Smooth muscle cell (in vitro differentiated cells): ENCODE data around the gene LCMT1. TPM values are rescaled to one million over a fixed set of nuclear protein-coding genes. Genes with fewer than 3 reads are reported as not detected.

Experiments
- DNase-seq: peaks from one replicate; lab custom pipeline; 2025; ENCODE audit not compliant: unreplicated experiment; lab: John Stamatoyannopoulos, UW
- H2AFZ ChIP-seq: fragments of 200-600 bp; sonication (generic); 2 replicates; pipeline ENCODE4 v1.6.0; 2016; ENCODE audit warnings: antibody characterized with exemption, low read depth, mild to moderate bottlenecking
- H3F3A ChIP-seq: fragments of 200-600 bp; sonication (generic); 2 replicates; pipeline ENCODE4 v1.6.0; 2017; ENCODE audit warnings: antibody characterized with exemption, low read depth
- H3K27ac ChIP-seq: fragments of 200-600 bp; sonication (generic); 2 replicates; pipeline ENCODE4 v1.5.1; 2016; ENCODE audit warnings: low read depth, mild to moderate bottlenecking
- H3K27me3 ChIP-seq: fragments of 200-600 bp; sonication (generic); 2 replicates; pipeline ENCODE4 v1.6.1; 2016; ENCODE audit warnings: low read depth, mild to moderate bottlenecking
- H3K36me3 ChIP-seq: fragments of 200-600 bp; sonication (generic); 2 replicates; pipeline ENCODE4 v1.5.1; 2016; ENCODE audit warnings: low read depth
- H3K4me1 ChIP-seq: fragments of 200-600 bp; sonication (generic); 2 replicates; pipeline ENCODE4 v1.5.1; 2016; ENCODE audit warnings: low read depth
- H3K4me2 ChIP-seq: fragments of 200-600 bp; sonication (generic); 2 replicates; pipeline ENCODE4 v1.6.0; 2016; ENCODE audit warnings: mild to moderate bottlenecking
- H3K4me3 ChIP-seq: fragments of 200-600 bp; sonication (generic); 2 replicates; pipeline ENCODE4 v1.5.1; 2016; ENCODE audit warnings: mild to moderate bottlenecking
- H3K79me2 ChIP-seq: fragments of 200-600 bp; sonication (generic); 2 replicates; pipeline ENCODE4 v1.6.0; 2016; ENCODE audit warnings: low read depth, mild to moderate bottlenecking
- H3K9ac ChIP-seq: fragments of 200-600 bp; sonication (generic); 2 replicates; pipeline ENCODE4 v1.6.0; 2016; ENCODE audit warnings: low read depth
- H3K9me3 ChIP-seq: fragments of 200-600 bp; sonication (generic); replicated peaks from 2 replicates; pipeline ENCODE4 v1.5.1; 2016; ENCODE audit warnings: low read depth
- H4K20me1 ChIP-seq: fragments of 200-600 bp; sonication (generic); 2 replicates; pipeline ENCODE4 v1.6.0; 2016; ENCODE audit warnings: low read depth
- CTCF ChIP-seq: fragments of 200-600 bp; sonication (generic); IDR thresholded peaks from 2 replicates; pipeline ENCODE4 v1.5.1; 2017; ENCODE audit warnings: borderline replicate concordance, mild to moderate bottlenecking, antibody characterized with exemption; ENCODE audit not compliant: insufficient read depth, poor library complexity, severe bottlenecking
- WGBS: methylation state at CpG from one replicate; pipeline ENCODE4 v1.1.7; 2016; ENCODE audit warnings: low lambda C conversion rate; 5-methylcytosine and 5-hydroxymethylcytosine counted together
- polyA plus RNA-seq: library from polyadenylated mRNA; unstranded; fragments of >200 nt; fragmentation: Nextera tagmentation; extraction: Ambion mirVana; gene quantifications from 2 replicates; pipeline ENCODE4 v1.2.1, GENCODE V29; 2016
- small RNA-seq: library from RNA; depleted of rRNA; stranded (forward); fragments of <200 nt; gene quantifications from one replicate; pipeline ENCODE3, GENCODE V24; 2014
- total RNA-seq: library from RNA; depleted of rRNA; stranded (reverse); fragments of >200 nt; gene quantifications from 2 replicates; pipeline ENCODE4 v1.2.3, GENCODE V29; 2014

LCMT1 gene
- total and polyA plus RNA-seq, 2 experiments from 2014 or later, result 52.5 to 57.6 TPM

DNA sequence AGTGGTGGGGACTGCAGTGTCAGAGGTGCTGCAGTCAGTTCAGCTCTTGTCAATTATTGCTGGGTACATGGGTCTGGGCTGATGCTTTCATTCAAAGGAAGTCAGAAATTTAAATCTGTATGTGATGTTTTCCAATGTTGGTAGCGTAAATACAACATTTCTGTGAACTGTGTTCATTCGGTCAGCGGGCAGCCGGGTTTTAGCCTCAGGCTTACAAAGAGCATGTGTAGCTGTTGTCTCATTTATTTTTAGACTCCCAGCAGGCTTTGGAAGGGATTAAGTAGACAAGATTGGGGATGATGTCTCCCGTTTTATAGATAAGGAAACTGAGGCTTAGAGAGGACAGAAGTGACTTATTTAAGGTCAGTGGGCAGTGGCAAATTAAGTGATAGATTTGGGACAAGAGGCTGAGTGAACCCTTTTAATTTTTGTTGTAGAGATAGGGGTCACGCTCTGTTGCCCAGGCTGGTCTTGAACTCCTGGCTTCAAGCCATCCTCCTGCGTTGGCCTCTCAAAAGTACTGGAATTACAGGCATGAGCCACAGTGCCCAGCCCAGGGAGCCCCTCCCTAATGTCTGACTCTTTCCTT lies 113.3 kb downstream of the LCMT1 start:
- no peaks in the 10 kb centered on the region for H3K4me1 ChIP-seq
- no peak overlapping the region for H3K4me2 ChIP-seq
- no peak for TF ChIP-seq CTCF
- H3K27ac ChIP-seq, result no peak overlapping the region
- peaks cover 9% of the 10 kb centered on the region for H3K27me3 ChIP-seq
- H3K79me2 ChIP-seq, result no peaks in the 10 kb centered on the region
- no peaks in the 10 kb centered on the region for H3K36me3 ChIP-seq
- no peak for DNase-seq
- no peak overlapping the region for H3K9ac ChIP-seq
- H4K20me1 ChIP-seq, result no peaks in the 10 kb centered on the region
- no peaks in the 10 kb centered on the region for H3F3A ChIP-seq
- 60% methylated on average over 7 of the region's 7 CpGs for WGBS
- H3K4me3 ChIP-seq, result no peak overlapping the region
- H3K9me3 ChIP-seq, result no peaks in the 10 kb centered on the region
- no peak overlapping the region for H2AFZ ChIP-seq

Small RNAs within 50 kb of the gene (small RNA-seq; reads per million reads assigned to genes)
- not detected for gene RN7SL557P

Other genes starting within 250 kb of the LCMT1 start
- gene ARHGAP17, start 96.4 kb upstream of the LCMT1 start, total RNA-seq, result 24.1 and 34.6 TPM in 2 replicates
- gene ARHGAP17, start 96.4 kb upstream of the LCMT1 start, polyA plus RNA-seq, result 38.3 and 40.5 TPM in 2 replicates
- 0.18 TPM in 1 of 2 replicates, not detected in the other for gene AQP8, start 105.2 kb downstream of the LCMT1 start, total RNA-seq
- gene AQP8, start 105.2 kb downstream of the LCMT1 start, polyA plus RNA-seq, result 0.18 TPM in 1 of 2 replicates, not detected in the other
- gene ZKSCAN2, start 146.1 kb downstream of the LCMT1 start, total RNA-seq, result 5.7 TPM in 2 replicates
- 1.6 and 2.2 TPM in 2 replicates for gene ZKSCAN2, start 146.1 kb downstream of the LCMT1 start, polyA plus RNA-seq